Activated T-cell treated with anti-CD3 and anti-CD28 coated beads, Interleukin-2, amount 50 U/mL, for 24 hours (primary cell): ENCODE data around the gene EIF2S3.
A peak's percentile ranks its signal among the peaks of the same experiment; 100 is the strongest.
"Not testable (repeated sequence)": the region's sequence is repeated elsewhere in the genome, so short reads cannot be mapped to it uniquely, and the experiment has no call there.

Experiments used
- DNase-seq: peaks from one replicate; pipeline ENCODE4 v3.0.0-alpha.2; 2020
- H3K27ac Mint-ChIP-seq: 2 replicates; pipeline ENCODE4 v1.8.0; 2020; ENCODE audit warnings: mild to moderate bottlenecking, mixed read lengths
- H3K27me3 Mint-ChIP-seq: 2 replicates; pipeline ENCODE4 v1.8.0; 2020; ENCODE audit warnings: mixed read lengths
- H3K36me3 Mint-ChIP-seq: 2 replicates; pipeline ENCODE4 v1.8.0; 2020; ENCODE audit warnings: low read depth, mixed read lengths
- H3K4me1 Mint-ChIP-seq: 2 replicates; pipeline ENCODE4 v1.8.0; 2020; ENCODE audit warnings: low read depth, mixed read lengths
- H3K4me3 Mint-ChIP-seq: 2 replicates; pipeline ENCODE4 v1.8.0; 2020; ENCODE audit warnings: mild to moderate bottlenecking, moderate library complexity, mixed read lengths
- H3K9me3 Mint-ChIP-seq: 2 replicates; pipeline ENCODE4 v1.8.0; 2020; ENCODE audit warnings: mixed read lengths

The EIF2S3 gene

DNA sequence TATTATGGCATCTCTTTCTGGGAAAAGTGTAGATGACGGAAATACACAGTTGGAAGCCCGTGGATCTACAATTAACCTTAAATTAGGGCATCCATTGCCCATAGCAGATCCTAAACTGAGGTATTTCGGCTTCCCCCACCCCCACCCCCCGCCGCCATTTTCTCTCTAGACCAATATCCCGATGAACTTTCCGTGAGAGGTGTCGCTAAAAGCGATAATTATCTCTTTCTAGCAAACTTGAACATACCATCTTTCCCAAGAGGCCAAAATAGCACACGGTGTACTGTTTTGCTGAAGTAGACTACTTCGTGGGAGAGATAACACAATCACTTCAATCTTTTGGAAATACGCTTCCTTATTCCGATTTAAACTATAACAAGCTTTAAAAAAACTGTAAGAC is 28.3 kb upstream of the EIF2S3 start:
- no peak for DNase-seq
- no peaks in the 10 kb centered on the region for H3K9me3 Mint-ChIP-seq
- peaks cover 13% of the 10 kb centered on the region for H3K4me1 Mint-ChIP-seq
- H3K4me3 Mint-ChIP-seq = peak overlapping the region; percentile 81
- H3K27ac Mint-ChIP-seq = peak overlapping the region; percentile 88
- H3K27me3 Mint-ChIP-seq = peaks cover 39% of the 10 kb centered on the region
- peaks cover 19% of the 10 kb centered on the region for H3K36me3 Mint-ChIP-seq

DNA sequence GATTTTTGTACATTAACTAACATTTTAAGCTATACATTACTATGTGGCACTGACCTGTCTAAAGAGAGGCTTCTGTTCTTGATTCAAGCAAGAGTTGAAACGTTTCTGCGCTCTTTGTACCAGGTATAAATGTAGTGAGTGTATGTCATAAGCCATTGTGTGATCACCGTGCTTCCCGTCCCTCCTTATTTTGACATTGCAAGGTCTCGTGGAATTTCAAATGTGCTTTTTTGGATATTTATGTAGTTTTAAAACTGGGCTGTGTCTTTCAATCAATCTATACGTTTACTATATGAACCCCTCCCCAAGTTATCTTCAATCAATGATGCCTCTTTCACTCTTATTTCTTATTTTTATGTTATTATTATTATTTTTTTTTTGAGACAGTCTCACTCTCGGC is 27.7 kb upstream of the EIF2S3 start, which contains the start of gene KLHL15:
TSS of gene KLHL15 (minus strand) at position 101 of the 400 bp plus-strand sequence. CDS start 20,493 bp downstream, outside the sequence.
- Mint-ChIP-seq H3K4me1 (peaks cover 9% of the 10 kb centered on the region), H3K9me3 (no peaks in the 10 kb centered on the region), H3K27me3 (peaks cover 36% of the 10 kb centered on the region), H3K27ac (peak within 1 kb of the TSS; percentile 88), H3K4me3 (peak within 1 kb of the TSS; percentile 81), H3K36me3 (peaks cover 13% of the 10 kb centered on the region)
- no peak for DNase-seq

DNA sequence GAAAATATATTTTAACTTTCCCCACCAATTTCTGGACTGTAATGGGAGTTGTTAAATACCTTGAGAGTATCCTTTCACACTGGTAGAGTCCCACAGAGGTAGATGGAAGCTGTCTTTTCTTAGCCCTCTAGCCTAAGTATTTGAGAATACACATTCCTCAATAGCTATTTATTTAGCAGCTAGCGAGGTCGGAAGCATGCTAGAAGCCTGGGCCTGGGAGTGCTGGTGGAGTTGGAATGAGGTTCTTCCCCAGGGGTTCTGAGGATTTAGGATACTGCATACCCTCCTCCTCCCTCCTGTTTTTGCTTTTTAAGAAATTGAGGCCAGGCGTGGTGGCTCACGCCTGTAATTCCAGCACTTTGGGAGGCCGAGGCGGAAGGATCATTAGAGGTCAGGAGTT is 26.8 kb upstream of the EIF2S3 start:
- no peak for DNase-seq
- Mint-ChIP-seq H3K27ac (no peak overlapping the region), H3K27me3 (peaks cover 40% of the 10 kb centered on the region)

DNA sequence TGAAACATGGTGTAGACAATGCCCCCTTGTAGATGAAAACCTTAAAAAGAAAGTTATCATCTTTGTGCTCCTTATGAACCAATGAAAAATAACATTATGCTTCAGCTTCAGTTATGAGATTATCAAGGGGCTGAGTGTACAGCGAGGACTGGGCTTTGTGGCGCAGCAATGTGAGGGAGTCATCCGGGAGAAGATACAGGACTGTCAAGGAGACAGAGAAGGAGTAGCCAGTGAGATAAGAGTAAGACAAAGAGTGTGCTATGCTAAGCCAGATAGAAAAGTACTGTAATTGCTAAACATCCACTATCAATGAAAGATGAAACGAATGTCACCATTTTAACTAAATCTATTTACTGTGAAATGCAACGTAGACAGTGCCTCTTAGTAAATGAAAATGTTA is 24.2 kb upstream of the EIF2S3 start:
- Mint-ChIP-seq H3K4me1 (peaks cover 5% of the 10 kb centered on the region), H3K4me3 (no peak overlapping the region), H3K27ac (no peak overlapping the region), H3K27me3 (peaks cover 41% of the 10 kb centered on the region), H3K36me3 (peaks cover 2% of the 10 kb centered on the region), H3K9me3 (no peaks in the 10 kb centered on the region)
- no peak for DNase-seq

More for the DNA sequence above, 26.8 kb upstream of the EIF2S3 start:
- H3K9me3 Mint-ChIP-seq = no peaks in the 10 kb centered on the region
- no peak overlapping the region for H3K4me3 Mint-ChIP-seq
- H3K4me1 Mint-ChIP-seq = peaks cover 8% of the 10 kb centered on the region
- H3K36me3 Mint-ChIP-seq = peaks cover 11% of the 10 kb centered on the region

DNA sequence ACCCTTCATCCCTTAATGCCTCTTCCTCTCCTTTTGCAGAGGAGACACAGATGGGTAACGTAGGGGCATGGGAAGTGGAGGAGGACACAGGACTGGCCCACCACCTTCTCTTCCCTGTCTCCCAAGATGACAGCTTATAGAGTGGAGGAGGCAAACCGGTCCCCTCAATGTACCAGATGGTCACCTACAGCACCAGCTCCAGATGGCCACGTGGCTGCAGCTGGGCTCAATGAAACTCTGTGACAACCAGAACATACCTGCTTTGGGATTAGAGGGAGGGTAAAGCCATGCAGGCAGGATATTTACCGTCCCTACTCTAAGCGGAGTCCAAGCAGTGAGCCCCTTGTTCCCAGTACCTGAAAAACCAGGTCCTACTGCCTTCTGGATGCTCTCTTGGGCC is 20.3 kb upstream of the EIF2S3 start:
- H3K36me3 Mint-ChIP-seq = no peaks in the 10 kb centered on the region
- H3K27me3 Mint-ChIP-seq = peaks cover 35% of the 10 kb centered on the region
- no peaks in the 10 kb centered on the region for H3K9me3 Mint-ChIP-seq
- no peaks in the 10 kb centered on the region for H3K4me1 Mint-ChIP-seq
- H3K27ac Mint-ChIP-seq = no peak overlapping the region
- no peak overlapping the region for H3K4me3 Mint-ChIP-seq
- DNase-seq = no peak

DNA sequence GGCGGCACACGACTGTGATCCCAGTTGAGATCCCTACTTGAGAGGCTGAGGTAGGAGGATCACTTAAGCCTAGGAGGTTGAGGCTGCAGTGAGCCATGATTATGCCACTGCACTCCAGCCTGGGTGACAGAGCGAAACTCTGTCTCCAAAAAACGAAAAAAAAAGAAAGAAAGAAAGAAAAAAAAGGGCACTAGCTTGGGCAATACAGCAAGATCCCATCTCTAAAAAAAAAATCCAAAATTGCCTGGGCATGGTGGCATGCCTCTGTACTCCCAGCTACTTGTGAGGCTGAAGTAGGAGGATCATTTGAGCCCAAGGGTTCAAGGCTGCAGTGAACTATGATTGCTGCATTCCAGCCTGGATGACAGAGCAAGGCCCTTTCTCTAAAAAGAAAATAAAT is 17.0 kb upstream of the EIF2S3 start:
- Mint-ChIP-seq H3K9me3 (no peaks in the 10 kb centered on the region), H3K4me3 (no peak overlapping the region), H3K4me1 (no peaks in the 10 kb centered on the region), H3K27me3 (peaks cover 27% of the 10 kb centered on the region), H3K27ac (no peak overlapping the region), H3K36me3 (no peaks in the 10 kb centered on the region)
- no peak for DNase-seq

DNA sequence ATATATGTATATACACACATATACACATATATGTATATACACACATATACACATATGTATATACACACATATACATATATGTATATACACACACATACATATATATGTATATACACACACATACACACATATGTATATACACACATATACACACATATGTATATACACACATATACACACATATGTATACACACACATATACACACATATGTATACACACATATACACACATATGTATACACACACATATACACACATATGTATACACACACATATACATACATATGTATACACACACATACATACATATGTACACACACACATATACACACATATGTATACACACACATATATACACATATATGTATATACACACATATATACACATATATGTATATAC is 8.7 kb upstream of the EIF2S3 start:
- DNase-seq, H3K36me3 Mint-ChIP-seq, H3K4me1 Mint-ChIP-seq, H3K9me3 Mint-ChIP-seq, H3K4me3 Mint-ChIP-seq, H3K27ac Mint-ChIP-seq: not testable (repeated sequence)
- peaks cover 16% of the 10 kb centered on the region for H3K27me3 Mint-ChIP-seq

DNA sequence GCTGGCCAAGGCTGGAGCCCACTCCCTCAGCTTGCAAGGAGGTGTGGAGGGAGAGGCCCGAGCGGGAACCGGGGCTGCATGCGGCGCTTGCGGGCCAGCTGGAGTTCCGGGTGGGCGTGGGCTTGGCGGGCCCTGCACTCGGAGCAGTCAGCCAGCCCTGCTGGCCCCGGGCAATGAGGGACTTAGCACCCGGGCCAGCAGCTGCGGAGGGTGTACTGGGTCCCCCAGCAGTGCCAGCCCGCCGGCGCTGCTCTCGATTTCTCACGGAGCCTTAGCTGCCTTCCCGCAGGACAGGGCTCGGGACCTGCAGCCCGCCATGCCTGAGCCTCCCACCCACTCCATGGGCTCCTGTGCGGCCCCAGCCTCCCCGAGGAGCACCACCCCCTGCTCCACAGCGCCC is 5.1 kb upstream of the EIF2S3 start:
- H3K9me3 Mint-ChIP-seq, H3K4me3 Mint-ChIP-seq, DNase-seq, H3K4me1 Mint-ChIP-seq, H3K27ac Mint-ChIP-seq, H3K27me3 Mint-ChIP-seq, H3K36me3 Mint-ChIP-seq: not testable (repeated sequence)

DNA sequence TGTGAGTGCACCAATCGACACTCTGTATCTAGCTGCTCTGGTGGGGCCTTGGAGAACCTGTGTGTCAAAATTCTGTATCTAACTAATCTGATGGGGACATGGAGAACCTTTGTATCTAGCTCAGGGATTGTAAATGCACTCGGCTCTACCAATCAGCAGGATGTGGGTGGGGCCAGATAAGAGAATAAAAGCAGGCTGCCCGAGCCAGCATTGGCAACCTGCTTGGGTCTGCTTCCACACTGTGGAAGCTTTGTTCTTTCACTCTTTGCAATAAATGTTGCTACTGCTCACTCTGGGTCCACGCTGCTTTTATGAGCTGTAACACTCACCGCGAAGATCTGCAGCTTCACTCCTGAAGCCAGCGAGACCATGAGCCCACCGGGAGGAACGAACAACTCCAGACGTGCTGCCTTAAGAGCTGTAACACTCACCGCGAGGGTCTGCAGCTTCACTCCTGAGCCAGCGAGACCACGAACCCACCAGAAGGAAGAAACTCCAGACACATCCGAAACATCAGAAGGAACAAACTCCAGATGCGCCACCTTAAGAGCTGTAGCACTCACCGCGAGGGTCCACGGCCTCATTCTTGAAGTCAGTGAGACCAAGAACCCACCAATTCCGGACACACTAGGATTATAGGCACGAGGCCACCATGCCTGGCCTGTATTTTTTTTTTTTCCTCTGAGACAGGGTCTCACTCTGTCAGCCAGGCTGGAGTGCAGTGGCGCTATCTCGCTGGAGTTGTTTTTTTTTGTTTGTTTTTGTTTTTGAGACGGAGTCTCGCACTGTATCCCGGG is 4.0 kb upstream of the EIF2S3 start:
- not testable (repeated sequence) for H3K36me3 Mint-ChIP-seq, H3K4me3 Mint-ChIP-seq, H3K4me1 Mint-ChIP-seq, H3K9me3 Mint-ChIP-seq, H3K27ac Mint-ChIP-seq, DNase-seq, H3K27me3 Mint-ChIP-seq

DNA sequence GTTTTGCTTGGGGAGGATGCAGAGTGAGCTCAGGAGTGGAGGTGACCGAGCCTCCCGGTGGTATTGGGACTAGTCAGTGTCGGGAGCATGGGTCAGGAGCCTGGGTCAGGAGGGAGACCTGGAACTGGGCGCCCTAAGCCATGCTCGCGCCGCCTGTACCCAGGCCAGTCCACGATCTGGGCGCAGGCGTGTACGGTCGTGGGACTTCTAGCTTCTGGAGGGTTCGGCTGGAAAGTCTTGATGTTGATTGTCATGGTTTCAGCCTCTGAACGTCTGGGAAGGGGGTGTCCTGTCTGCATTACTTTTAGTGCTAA is 244 bp downstream of the EIF2S3 start:
- H3K4me3 Mint-ChIP-seq = no peak overlapping the region
- H3K9me3 Mint-ChIP-seq = no peaks in the 10 kb centered on the region
- H3K27me3 Mint-ChIP-seq = peaks cover 8% of the 10 kb centered on the region
- H3K4me1 Mint-ChIP-seq = peaks cover 24% of the 10 kb centered on the region
- peaks cover 27% of the 10 kb centered on the region for H3K36me3 Mint-ChIP-seq
- no peak for DNase-seq
- no peak overlapping the region for H3K27ac Mint-ChIP-seq

DNA sequence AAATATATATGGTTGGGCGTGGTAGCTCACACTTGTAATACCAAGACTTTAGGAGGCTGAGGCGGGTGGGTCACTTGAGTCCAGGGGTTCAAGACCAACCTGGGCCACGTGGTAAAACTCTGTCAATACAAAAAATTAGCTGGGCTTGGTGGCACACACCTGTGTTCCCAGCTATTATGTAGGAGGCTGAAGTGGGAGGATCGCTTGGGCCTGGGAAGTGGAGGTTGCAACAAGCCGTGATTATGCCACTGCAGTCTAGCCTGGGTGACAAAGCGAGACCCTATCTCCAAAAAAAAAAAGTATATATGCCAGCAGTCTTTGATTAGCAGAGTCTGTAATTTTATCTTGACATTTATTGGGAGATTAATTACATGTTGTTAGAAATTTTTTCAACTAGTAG is 8.7 kb downstream of the EIF2S3 start:
- peak overlapping the region; percentile 8 for H3K27ac Mint-ChIP-seq
- peaks cover 94% of the 10 kb centered on the region for H3K36me3 Mint-ChIP-seq

DNA sequence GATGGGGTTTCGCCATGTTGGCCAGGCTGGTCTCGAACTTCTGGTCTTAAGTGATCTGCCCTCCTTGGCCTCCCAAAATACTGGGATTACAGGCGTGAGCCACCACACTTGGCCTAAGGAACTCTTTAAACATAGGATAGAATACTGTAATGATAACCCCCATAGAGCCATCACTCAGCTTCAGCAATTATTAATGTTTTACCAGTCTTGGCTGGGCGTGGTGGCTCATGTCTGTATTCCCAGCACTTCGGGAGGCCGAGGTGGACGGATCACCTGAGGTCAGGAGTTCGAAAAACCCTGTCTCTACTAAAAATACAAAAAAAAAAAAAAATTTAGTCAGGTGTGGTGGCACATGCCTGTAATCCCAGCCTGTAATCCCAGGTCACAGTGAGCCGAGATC is 15.1 kb downstream of the EIF2S3 start:
- Mint-ChIP-seq H3K27ac (no peak overlapping the region), H3K36me3 (peaks cover 95% of the 10 kb centered on the region), H3K4me3 (no peak overlapping the region), H3K27me3 (no peaks in the 10 kb centered on the region), H3K9me3 (no peaks in the 10 kb centered on the region), H3K4me1 (no peaks in the 10 kb centered on the region)
- DNase-seq = no peak

More for the DNA sequence above, 8.7 kb downstream of the EIF2S3 start:
- no peak for DNase-seq
- Mint-ChIP-seq H3K4me3 (no peak overlapping the region), H3K27me3 (no peaks in the 10 kb centered on the region), H3K4me1 (peaks cover 23% of the 10 kb centered on the region), H3K9me3 (no peaks in the 10 kb centered on the region)

DNA sequence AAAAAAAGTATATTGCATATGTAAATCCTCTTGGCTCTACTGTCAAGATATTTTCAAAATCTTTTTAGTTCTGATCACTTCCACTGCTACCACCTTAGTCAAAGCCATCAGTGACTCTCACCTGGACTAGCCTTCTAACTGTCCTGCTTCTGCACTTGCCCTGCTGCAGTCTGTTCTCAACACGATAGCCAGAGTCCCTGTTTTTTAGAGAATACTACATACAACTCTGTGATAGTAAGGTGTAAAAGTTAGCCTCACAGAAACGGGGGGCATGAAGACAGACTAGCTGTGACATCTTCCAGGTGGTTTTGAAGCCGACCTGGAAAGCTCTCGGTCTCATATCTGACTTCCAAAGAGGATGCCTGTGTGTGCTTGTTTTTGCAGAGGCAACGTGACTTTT is 24.7 kb downstream of the EIF2S3 start:
- Mint-ChIP-seq H3K9me3 (no peaks in the 10 kb centered on the region), H3K36me3 (peaks cover 50% of the 10 kb centered on the region), H3K27me3 (no peaks in the 10 kb centered on the region), H3K4me3 (no peak overlapping the region), H3K27ac (peak overlapping the region; percentile 96), H3K4me1 (peaks cover 33% of the 10 kb centered on the region)
- DNase-seq = no peak

DNA sequence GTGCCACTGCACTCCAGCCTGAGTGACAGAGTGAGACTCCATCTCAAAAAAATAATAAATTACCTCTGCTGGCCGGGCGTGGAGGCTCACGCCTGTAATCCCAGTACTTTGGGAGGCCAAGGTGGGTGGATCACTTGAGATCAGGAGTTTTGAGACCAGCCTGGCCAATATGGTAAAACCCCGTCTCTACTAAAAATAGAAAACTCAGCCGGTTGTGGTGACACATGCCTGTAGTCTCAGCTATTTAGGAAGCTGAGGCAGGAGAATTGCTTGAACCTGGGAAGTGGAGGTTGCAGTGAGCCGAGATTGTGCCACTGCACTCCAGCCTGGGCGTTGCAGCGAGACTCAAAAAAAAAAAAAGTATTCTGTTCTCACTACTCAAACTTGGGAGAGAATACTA is 25.5 kb downstream of the EIF2S3 start:
- not testable (repeated sequence) for H3K9me3 Mint-ChIP-seq, H3K27me3 Mint-ChIP-seq
- H3K36me3 Mint-ChIP-seq = peaks cover 42% of the 10 kb centered on the region
- peak overlapping the region; percentile 96 for H3K27ac Mint-ChIP-seq
- H3K4me1 Mint-ChIP-seq = peaks cover 33% of the 10 kb centered on the region
- DNase-seq = peak; percentile 36
- H3K4me3 Mint-ChIP-seq = peak overlapping the region; percentile 53

DNA sequence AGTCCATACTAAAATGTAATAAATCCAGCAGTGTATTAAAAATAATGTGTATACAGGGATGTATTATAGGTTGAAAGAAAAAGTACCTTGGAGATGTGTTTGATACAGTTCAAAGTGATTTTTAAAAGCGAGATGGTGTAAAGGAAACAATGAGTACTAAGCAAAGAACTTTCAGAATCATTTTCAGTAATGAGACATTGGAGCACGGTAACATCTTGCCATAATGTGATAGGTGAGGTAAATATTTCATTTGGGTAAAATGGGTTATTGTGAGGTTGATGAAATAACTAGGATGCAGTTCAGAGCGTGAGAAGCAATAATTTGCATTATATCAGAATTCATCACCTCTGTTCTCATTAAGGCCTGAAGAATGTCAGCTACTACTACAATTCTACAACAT is 25.9 kb downstream of the EIF2S3 start:
- no peaks in the 10 kb centered on the region for H3K9me3 Mint-ChIP-seq
- no peak for DNase-seq
- peaks cover 37% of the 10 kb centered on the region for H3K36me3 Mint-ChIP-seq
- H3K4me3 Mint-ChIP-seq = peak overlapping the region; percentile 53
- peaks cover 33% of the 10 kb centered on the region for H3K4me1 Mint-ChIP-seq
- peak overlapping the region; percentile 96 for H3K27ac Mint-ChIP-seq
- H3K27me3 Mint-ChIP-seq = no peaks in the 10 kb centered on the region
